ENCODE measurements around the gene KCNQ5. TPM values are rescaled to one million over a fixed set of nuclear protein-coding genes. Genes with fewer than 3 reads are reported as not detected.

Gene KCNQ5
- total RNA-seq, 1 donor from 2014 or later, result 1.2 TPM

GRCh38 chr6:72649032-72649984, 27.4 kb downstream of the KCNQ5 start:
- no peak for DNase-seq (ENCODE audit: low read depth, low spot score)
- no peaks in the 10 kb centered on the region for H3K9me3 Mint-ChIP-seq
- no peaks in the 10 kb centered on the region for H3K36me3 Mint-ChIP-seq (ENCODE audit: low read depth)
- H3K27ac Mint-ChIP-seq (ENCODE audit: unreplicated experiment), result no peak overlapping the region
- H3K27me3 Mint-ChIP-seq (ENCODE audit: low read depth), result peaks cover 2% of the 10 kb centered on the region
- H3K4me1 Mint-ChIP-seq, result no peaks in the 10 kb centered on the region
- TF ChIP-seq CTCF (conservative IDR thresholded peaks at IDR 0.05), result no peak
- no peak overlapping the region for H3K4me3 Mint-ChIP-seq

- Mint-ChIP-seq H3K36me3 (ENCODE audit: low read depth) (no peaks in the 10 kb centered on the region), H3K27me3 (ENCODE audit: low read depth) (peaks cover 2% of the 10 kb centered on the region), H3K4me1 (no peaks in the 10 kb centered on the region), H3K9me3 (no peaks in the 10 kb centered on the region), H3K27ac (ENCODE audit: unreplicated experiment) (no peak overlapping the region), H3K4me3 (no peak overlapping the region)
- no peak for DNase-seq (ENCODE audit: low read depth, low spot score)
- no peak for TF ChIP-seq CTCF (conservative IDR thresholded peaks at IDR 0.05)
These were observed 28.3 kb downstream of the KCNQ5 start for GRCh38 chr6:72650081-72650745.

- Mint-ChIP-seq H3K4me3 (no peak overlapping the region), H3K4me1 (no peaks in the 10 kb centered on the region), H3K9me3 (no peaks in the 10 kb centered on the region), H3K27me3 (ENCODE audit: low read depth) (peaks cover 2% of the 10 kb centered on the region), H3K27ac (ENCODE audit: unreplicated experiment) (no peak overlapping the region), H3K36me3 (ENCODE audit: low read depth) (no peaks in the 10 kb centered on the region)
- no peak for TF ChIP-seq CTCF (conservative IDR thresholded peaks at IDR 0.05)
- no peak for DNase-seq (ENCODE audit: low read depth, low spot score)
These were observed 29.3 kb downstream of the KCNQ5 start for GRCh38 chr6:72651174-72651573.

GRCh38 chr6:72651967-72652956, 30.4 kb downstream of the KCNQ5 start:
- no peak for TF ChIP-seq CTCF (conservative IDR thresholded peaks at IDR 0.05)
- no peaks in the 10 kb centered on the region for H3K36me3 Mint-ChIP-seq (ENCODE audit: low read depth)
- H3K4me1 Mint-ChIP-seq, result no peaks in the 10 kb centered on the region
- no peak overlapping the region for H3K4me3 Mint-ChIP-seq
- no peak for DNase-seq (ENCODE audit: low read depth, low spot score)
- no peak overlapping the region for H3K27ac Mint-ChIP-seq (ENCODE audit: unreplicated experiment)
- peaks cover 2% of the 10 kb centered on the region for H3K27me3 Mint-ChIP-seq (ENCODE audit: low read depth)
- no peaks in the 10 kb centered on the region for H3K9me3 Mint-ChIP-seq

- no peak overlapping the region for H3K4me3 Mint-ChIP-seq
- peaks cover 2% of the 10 kb centered on the region for H3K27me3 Mint-ChIP-seq (ENCODE audit: low read depth)
- no peak for TF ChIP-seq CTCF (conservative IDR thresholded peaks at IDR 0.05)
- no peak for DNase-seq (ENCODE audit: low read depth, low spot score)
- no peaks in the 10 kb centered on the region for H3K4me1 Mint-ChIP-seq
- no peaks in the 10 kb centered on the region for H3K9me3 Mint-ChIP-seq
- no peaks in the 10 kb centered on the region for H3K36me3 Mint-ChIP-seq (ENCODE audit: low read depth)
- H3K27ac Mint-ChIP-seq (ENCODE audit: unreplicated experiment), result no peak overlapping the region
These were observed 31.2 kb downstream of the KCNQ5 start for GRCh38 chr6:72653026-72653425.
